NOMO-1 treated with dmso at 0.1 percent for 144 hours (cell line): ENCODE measurements around the gene SIT1.
A peak's percentile ranks its signal among the peaks of the same experiment; 100 is the strongest.
"Not testable (repeated sequence)": the region's sequence is repeated elsewhere in the genome, so short reads cannot be mapped to it uniquely, and the experiment has no call there.

Experiments
- DNase-seq: peaks from one replicate; lab custom pipeline; 2025; ENCODE audit not compliant: unreplicated experiment; lab: John Stamatoyannopoulos, UW

Gene SIT1

GRCh38 chr9:35638751-35639150 lies 12.0 kb downstream of the SIT1 start:
- DNase-seq = not testable (repeated sequence)

DNA sequence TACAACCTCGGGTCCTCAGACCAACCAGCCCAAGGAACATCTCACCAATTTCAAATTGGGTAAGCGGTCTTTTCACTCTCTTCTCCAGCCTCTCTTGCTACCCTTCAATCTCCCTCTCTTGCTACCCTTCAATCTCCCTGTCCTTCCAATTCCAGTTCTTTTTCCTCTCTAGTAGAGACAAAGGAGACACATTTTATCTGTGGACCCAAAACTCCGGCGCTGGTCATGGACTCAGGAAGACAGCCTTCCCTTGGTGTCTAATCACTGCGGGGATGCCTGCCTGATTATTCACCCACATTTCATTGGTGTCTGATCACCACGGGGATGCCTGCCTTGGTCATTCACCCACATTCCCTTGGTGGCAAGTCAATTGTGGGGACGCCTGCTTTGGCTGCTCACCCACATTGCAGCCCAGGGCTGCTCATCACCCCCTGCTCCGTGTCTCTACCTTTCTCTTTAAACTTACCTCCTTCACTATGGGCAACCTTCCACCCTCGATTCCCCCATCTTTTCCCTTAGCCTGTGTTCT lies 13.2 kb downstream of the SIT1 start:
- DNase-seq = not testable (repeated sequence)

DNA sequence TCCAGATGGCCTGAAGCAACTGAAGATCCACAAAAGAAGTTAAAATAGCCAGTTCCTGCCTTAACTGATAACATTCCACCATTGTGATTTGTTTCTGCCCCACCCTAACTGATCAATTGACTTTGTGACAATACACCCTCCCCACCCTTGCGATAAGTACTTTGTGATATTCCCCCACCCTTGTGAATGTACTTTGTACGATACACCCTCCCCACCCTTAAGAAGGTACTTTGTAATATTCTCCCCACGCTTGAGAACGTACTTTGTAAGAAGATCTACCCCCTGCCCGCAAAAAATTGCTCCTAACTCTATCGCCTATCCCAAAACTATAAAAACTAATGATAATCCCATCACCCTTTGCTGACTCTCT lies 13.9 kb downstream of the SIT1 start:
- DNase-seq = not testable (repeated sequence)

GRCh38 chr9:35636135-35636876 lies 14.4 kb downstream of the SIT1 start:
- DNase-seq = no peak

DNA sequence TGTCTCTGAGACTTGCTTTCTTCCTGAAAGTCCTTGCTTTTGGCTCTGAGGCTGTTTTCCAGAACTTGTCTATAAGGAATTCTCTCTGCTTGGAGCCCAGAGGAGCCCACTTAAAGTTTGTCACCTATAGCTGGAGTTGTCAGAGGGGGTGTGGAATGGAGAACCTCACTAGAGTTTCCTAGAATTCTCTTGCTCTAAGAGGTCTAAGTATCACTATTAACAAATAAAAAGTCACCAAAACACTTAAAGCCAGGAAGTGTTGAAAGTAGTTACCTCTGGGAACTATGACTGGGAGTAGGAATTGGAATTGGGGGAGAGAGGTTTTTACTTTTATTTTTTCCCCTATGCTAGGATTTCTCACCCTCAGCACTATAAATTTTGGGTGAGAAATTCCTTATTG lies 15.0 kb downstream of the SIT1 start:
- no peak for DNase-seq

- DNase-seq = no peak
Measured at GRCh38 chr9:35629597-35629996, 21.1 kb downstream of the SIT1 start.

DNA sequence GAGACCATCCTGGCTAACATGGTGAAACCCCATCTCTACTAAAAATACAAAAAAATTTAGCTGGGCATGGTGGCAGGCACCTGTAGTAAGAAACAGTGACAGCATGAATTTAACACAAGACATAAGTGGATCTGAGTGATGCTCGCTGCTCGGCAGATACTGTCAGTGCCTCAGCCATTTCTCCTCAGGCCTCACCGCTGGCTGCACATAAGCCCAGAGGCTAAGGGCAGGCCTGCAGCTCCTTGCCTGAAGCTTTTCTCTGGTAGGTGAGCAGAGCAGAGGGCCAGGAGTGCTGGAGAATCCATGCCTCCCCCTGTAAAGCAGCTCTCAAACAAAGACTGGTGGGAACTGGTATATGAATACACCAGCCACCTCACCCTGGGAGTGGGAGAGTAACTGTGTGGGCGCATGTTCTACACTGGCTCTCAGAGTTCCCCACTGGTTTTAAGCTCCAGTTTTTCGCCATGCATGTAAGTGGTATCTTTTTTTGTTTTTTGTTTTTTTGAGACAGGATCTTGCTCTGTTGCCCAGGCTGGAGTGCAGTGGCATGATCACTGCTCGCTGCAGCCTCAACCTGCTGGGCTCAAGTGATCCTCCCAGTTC lies 22.2 kb downstream of the SIT1 start:
- DNase-seq = no peak

- no peak for DNase-seq
Measured at GRCh38 chr9:35627575-35627974, 23.2 kb downstream of the SIT1 start.

DNA sequence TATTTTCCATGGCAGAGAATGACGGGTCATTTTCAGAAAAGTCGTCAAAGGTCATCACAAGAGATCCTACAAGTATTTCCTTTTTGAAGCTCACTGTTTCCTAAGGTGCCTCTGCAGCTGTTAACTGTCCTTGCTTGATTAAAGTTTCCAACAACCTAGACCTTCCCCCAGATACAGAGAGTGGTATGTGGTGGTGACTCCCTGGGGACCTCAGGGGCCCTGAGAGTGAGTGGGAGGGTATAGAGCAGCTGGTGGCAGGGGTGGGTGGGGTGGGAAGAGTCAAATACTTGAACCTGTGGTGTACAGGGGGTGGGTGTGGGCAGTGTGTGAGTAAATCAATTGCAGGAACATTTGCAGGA lies 31.0 kb downstream of the SIT1 start:
- no peak for DNase-seq

- DNase-seq = no peak
Measured at GRCh38 chr9:35618854-35619799, 31.6 kb downstream of the SIT1 start.

GRCh38 chr9:35618325-35618727 lies 32.4 kb downstream of the SIT1 start, which contains the start of gene CD72:
CD72 (minus strand) TSS chr9:35618413; CDS start chr9:35618303, 110 bp downstream.
- DNase-seq = no peak

- DNase-seq = no peak
Measured at GRCh38 chr9:35617548-35617947, 33.2 kb downstream of the SIT1 start.

DNA sequence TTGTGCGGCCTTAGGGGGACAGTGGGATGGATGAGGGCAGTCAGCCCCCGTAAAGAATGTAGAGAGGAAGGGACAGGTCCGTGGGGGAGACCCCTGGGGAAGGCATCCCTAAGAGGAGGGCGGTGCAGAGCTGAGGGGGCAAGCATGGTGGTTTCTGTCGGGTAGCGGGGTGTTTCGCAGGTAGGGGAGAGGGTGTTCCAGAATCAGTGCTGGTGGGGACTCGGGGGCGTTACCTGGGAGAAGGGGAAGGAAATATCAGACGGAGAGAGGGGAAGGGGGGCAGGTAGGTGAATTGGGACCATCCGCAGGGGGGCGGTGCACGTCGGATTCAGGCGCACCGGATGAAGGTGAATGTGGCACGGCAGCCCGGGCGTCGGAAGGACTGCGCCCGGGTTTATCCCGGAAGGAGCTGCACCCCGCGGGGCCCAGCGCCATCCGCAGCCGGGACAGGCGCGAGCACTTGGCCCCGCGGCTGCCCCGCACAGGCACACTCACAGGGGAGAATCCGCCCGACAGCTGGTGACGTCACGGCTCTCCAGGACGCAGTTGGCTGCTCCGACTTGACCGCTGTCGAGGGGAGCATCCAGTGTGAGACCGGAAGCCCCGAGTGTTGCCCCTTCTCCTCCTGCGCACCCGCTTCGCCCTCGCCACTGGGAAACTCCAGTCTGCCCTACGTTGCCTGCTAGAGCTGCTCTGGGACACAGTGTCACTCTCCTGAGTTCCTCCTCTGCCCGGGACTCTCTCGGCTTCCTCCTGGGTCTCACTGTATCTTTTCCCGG lies 33.9 kb downstream of the SIT1 start:
- peak; percentile 48 for DNase-seq

GRCh38 chr9:35615981-35616680 lies 34.6 kb downstream of the SIT1 start:
- no peak for DNase-seq

GRCh38 chr9:35612843-35613242 lies 37.9 kb downstream of the SIT1 start:
- no peak for DNase-seq

DNA sequence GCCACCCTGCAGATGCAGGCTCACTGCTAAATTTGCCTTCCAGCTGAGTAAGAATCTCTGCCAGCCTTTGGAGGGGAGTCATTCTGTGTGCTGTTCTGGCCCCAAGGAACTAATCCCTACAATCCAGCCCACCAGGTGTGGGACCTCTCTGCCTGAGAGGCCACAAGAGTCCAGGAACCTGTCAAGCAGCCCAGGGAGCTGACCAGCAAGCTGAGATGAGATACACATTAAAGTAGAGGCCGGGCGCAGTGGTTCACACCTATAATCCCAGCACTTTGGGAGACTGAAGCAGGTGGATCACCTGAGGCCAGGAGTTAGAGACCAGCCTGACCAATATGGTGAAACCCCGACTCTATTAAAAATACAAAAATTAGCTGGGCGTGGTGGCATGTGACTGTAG lies 38.7 kb downstream of the SIT1 start:
- DNase-seq = not testable (repeated sequence)

GRCh38 chr9:35611230-35611797 lies 39.4 kb downstream of the SIT1 start:
- peak; percentile 19 for DNase-seq

DNA sequence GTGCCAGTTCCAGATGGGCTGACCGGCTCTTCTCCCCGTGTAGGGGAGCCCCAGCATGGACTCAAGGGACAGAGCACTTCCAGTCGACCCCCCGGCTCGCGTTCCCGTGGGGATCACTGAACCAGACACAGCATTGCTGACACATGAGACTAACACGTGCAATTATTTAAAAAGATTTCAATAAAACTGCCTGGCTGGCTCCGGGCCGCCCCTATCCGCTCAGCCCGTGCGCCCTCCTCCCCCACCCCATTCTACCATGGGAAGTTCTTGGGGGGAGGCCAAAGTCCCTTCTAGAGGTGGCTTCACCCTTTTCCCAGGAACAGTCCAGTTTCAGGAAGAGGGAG lies 40.9 kb downstream of the SIT1 start:
- DNase-seq = no peak

DNA sequence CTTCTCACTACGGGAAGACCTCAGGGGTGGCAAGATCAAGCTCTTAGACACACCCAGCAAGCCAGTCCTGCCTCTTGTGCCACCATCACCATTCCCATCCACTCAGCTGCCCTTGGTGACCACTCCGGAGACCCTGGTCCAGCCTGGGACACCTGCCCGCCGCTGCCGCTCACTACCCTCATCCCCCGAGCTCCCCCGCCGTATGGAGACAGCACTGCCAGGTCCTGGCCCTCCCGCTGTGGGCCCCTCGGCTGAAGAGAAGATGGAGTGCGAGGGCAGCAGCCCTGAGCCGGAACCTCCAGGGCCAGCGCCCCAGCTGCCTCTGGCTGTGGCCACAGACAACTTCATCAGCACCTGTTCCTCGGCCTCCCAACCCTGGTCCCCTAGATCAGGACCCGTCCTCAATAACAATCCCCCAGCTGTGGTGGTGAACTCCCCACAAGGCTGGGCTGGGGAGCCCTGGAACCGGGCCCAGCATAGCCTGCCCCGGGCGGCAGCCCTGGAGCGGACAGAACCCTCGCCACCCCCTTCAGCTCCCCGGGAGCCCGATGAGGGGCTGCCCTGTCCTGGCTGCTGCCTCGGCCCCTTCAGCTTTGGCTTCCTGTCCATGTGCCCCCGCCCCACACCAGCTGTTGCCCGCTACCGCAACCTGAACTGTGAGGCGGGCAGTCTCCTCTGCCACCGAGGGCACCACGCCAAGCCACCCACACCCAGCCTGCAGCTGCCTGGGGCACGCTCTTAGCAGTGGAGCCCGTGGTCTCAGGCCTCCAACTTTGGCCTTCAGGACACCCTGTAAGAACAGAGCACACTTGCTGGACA lies 41.5 kb downstream of the SIT1 start:
- no peak for DNase-seq
